Fibroblast of lung (primary cell): ENCODE measurements around the gene LRRC15. TPM values are rescaled to one million over a fixed set of nuclear protein-coding genes. Genes with fewer than 3 reads are reported as not detected.

Experiments used
- DNase-seq, 2 donors: peaks; one replicate each; pipeline versions ENCODE4 v3.0.0 to v3.0.0-alpha.2; 2010; ENCODE audit warnings: low read depth in 2 of 2
- H2AFZ ChIP-seq: 2 replicates; pipeline ENCODE4 v1.5.1; 2012; ENCODE audit warnings: low read length, control low read depth, inconsistent platforms
- H3K27ac ChIP-seq: 2 replicates; pipeline ENCODE4 v1.5.1; 2011; ENCODE audit warnings: low read length, control low read depth; ENCODE audit not compliant: insufficient read depth
- H3K27me3 ChIP-seq: 2 replicates; pipeline ENCODE4 v1.5.1; 2011; ENCODE audit warnings: mild to moderate bottlenecking, low read length; ENCODE audit not compliant: control insufficient read depth, insufficient read depth
- H3K36me3 ChIP-seq: 2 replicates; pipeline ENCODE4 v1.5.1; 2011; ENCODE audit warnings: low read length; ENCODE audit not compliant: control insufficient read depth, insufficient read depth
- H3K4me1 ChIP-seq: 2 replicates; pipeline ENCODE4 v1.5.1; 2011; ENCODE audit warnings: low read length; ENCODE audit not compliant: control insufficient read depth, insufficient read depth; ENCODE audit errors: extremely low read depth
- H3K4me2 ChIP-seq: 2 replicates; pipeline ENCODE4 v1.5.1; 2011; ENCODE audit warnings: low read length, control low read depth; ENCODE audit not compliant: insufficient read depth; ENCODE audit errors: extremely low read depth
- H3K4me3 ChIP-seq, 4 experiments: fragments of 200-600 bp in 1 of 4; sonication (generic) in 1 of 4; replicated peaks in 1 of 4; 2 replicates each; pipeline ENCODE4 v1.5.1; 2011 to 2016; ENCODE audit warnings: low read length in 4 of 4, low read depth in 3 of 4, mild to moderate bottlenecking in 3 of 4, control low read depth in 2 of 4, inconsistent platforms in 1 of 4, mixed read lengths in 1 of 4; ENCODE audit not compliant: insufficient read depth in 1 of 4; ENCODE audit errors: control extremely low read depth in 1 of 4
- H3K79me2 ChIP-seq: 2 replicates; pipeline ENCODE4 v1.5.1; 2012; ENCODE audit warnings: mild to moderate bottlenecking, low read length, inconsistent platforms; ENCODE audit not compliant: control insufficient read depth, insufficient read depth
- H3K9ac ChIP-seq: 2 replicates; pipeline ENCODE4 v1.5.1; 2011; ENCODE audit warnings: mild to moderate bottlenecking, low read length, control low read depth; ENCODE audit not compliant: insufficient read depth
- H3K9me3 ChIP-seq: 2 replicates; pipeline ENCODE4 v1.5.1; 2012; ENCODE audit warnings: low read depth, low read length; ENCODE audit not compliant: control insufficient read depth, insufficient read depth
- H4K20me1 ChIP-seq: 2 replicates; pipeline ENCODE4 v1.5.1; 2011; ENCODE audit warnings: low read length; ENCODE audit not compliant: control insufficient read depth, insufficient read depth; ENCODE audit errors: extremely low read depth
- EZH2 ChIP-seq: IDR thresholded peaks from 2 replicates; pipeline ENCODE4 v1.5.1; 2012; ENCODE audit warnings: low read length, control low read depth, mild to moderate bottlenecking; ENCODE audit errors: missing control alignments
- polyA plus RNA-seq, 2 donors: library from polyadenylated mRNA; depleted of rRNA in 1 of 2; stranded (reverse) in 1 of 2; unstranded in 1 of 2; fragments of >200 nt; gene quantifications; 2 replicates each; pipeline ENCODE4 v1.2.1, GENCODE V29; 2011 to 2012; ENCODE audit warnings: missing spikeins in 1 of 2
- total RNA-seq: library from RNA; depleted of rRNA; stranded (reverse); fragments of >200 nt; gene quantifications from 2 replicates; pipeline ENCODE4 v1.2.1, GENCODE V29; 2014
- TF ChIP-seq, protein P1 (sequence below), 2 donors: IDR thresholded peaks in 1 of 2; conservative IDR thresholded peaks in 1 of 2; 1 replicate in 1 of 2; 2 replicates in 1 of 2; pipeline ENCODE4 v1.5.1; 2011 to 2012; ENCODE audit warnings: low read length in 2 of 2, control low read depth in 1 of 2, inconsistent platforms in 1 of 2, low read depth in 1 of 2, mild to moderate bottlenecking in 1 of 2

LRRC15 gene
- total and polyA plus RNA-seq, 2 donors (not counting 1 experiment from before 2014, with no cell fraction given): 0.58 to 2.3 TPM

DNA sequence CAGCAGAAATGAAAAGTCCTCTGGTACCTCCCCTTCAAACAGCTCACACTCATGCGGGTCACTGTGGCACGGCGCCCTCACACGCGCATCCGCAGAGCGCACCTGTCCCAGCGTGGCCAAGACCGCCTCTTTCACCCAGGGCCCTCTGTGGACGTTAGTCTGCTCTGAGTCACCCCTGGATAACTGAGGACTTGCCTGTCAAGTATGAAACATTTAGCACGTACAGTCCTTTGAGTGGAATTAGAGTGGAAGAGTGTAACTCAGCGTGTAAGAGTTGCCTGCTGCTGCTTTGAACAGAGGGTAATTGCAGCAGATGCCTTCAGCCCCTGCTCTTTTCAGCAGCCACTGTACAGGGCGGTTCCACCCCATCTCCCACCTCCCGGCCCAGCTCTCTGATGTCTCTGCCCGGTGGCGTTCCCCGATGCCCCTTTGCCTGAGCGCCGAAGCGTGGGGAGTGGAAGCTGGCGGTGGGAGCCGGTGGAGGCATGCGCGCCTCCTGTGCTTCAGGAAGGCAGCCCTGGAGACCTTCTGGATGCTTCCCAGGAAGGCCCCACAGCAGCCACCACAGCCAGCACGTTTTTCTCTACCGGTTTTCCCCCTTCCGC is 41.4 kb downstream of the LRRC15 start:
- no peak overlapping the region for H3K9ac ChIP-seq
- H4K20me1 ChIP-seq: no peaks in the 10 kb centered on the region
- H2AFZ ChIP-seq: no peak overlapping the region
- no peak overlapping the region for H3K27ac ChIP-seq
- TF ChIP-seq, protein P1, sequence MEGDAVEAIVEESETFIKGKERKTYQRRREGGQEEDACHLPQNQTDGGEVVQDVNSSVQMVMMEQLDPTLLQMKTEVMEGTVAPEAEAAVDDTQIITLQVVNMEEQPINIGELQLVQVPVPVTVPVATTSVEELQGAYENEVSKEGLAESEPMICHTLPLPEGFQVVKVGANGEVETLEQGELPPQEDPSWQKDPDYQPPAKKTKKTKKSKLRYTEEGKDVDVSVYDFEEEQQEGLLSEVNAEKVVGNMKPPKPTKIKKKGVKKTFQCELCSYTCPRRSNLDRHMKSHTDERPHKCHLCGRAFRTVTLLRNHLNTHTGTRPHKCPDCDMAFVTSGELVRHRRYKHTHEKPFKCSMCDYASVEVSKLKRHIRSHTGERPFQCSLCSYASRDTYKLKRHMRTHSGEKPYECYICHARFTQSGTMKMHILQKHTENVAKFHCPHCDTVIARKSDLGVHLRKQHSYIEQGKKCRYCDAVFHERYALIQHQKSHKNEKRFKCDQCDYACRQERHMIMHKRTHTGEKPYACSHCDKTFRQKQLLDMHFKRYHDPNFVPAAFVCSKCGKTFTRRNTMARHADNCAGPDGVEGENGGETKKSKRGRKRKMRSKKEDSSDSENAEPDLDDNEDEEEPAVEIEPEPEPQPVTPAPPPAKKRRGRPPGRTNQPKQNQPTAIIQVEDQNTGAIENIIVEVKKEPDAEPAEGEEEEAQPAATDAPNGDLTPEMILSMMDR (conservative IDR thresholded peaks at IDR 0.05 in 1 of 2, IDR thresholded peaks at IDR 0.05 in 1 of 2; ENCODE audit: low read depth in 1 of 2, low read length in 2 of 2): no peak
- TF ChIP-seq EZH2: no peak
- DNase-seq: peak; percentile 64 to 85
- H3K27me3 ChIP-seq: no peaks in the 10 kb centered on the region
- no peaks in the 10 kb centered on the region for H3K36me3 ChIP-seq
- no peak overlapping the region for H3K4me2 ChIP-seq
- no peaks in the 10 kb centered on the region for H3K9me3 ChIP-seq
- no peak overlapping the region for H3K4me3 ChIP-seq
- peaks cover 15% of the 10 kb centered on the region for H3K4me1 ChIP-seq
- H3K79me2 ChIP-seq: no peaks in the 10 kb centered on the region

- H3K9me3 ChIP-seq: no peaks in the 10 kb centered on the region
- no peak overlapping the region for H2AFZ ChIP-seq
- no peaks in the 10 kb centered on the region for H4K20me1 ChIP-seq
- no peaks in the 10 kb centered on the region for H3K27me3 ChIP-seq
- no peak overlapping the region for H3K9ac ChIP-seq
- no peak overlapping the region for H3K4me2 ChIP-seq
- DNase-seq: peak; percentile 57 to 63
- H3K79me2 ChIP-seq: no peaks in the 10 kb centered on the region
- TF ChIP-seq, protein P1 (conservative IDR thresholded peaks at IDR 0.05 in 1 of 2, IDR thresholded peaks at IDR 0.05 in 1 of 2; ENCODE audit: low read depth in 1 of 2, low read length in 2 of 2): no peak
- TF ChIP-seq EZH2: no peak
- H3K4me3 ChIP-seq: no peak overlapping the region
- no peak overlapping the region for H3K27ac ChIP-seq
- no peaks in the 10 kb centered on the region for H3K36me3 ChIP-seq
- H3K4me1 ChIP-seq: peaks cover 13% of the 10 kb centered on the region
Measured at GRCh38 chr3:194327218-194328052, 42.1 kb downstream of the LRRC15 start.

DNA sequence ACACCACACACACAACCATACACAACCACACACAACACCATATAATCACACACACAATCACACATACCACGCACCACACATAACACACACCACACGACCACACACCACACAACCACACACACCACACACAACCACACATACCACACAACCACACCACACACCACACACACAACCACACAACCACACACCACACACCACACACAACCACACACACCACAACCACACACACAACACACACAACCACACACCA is 42.6 kb downstream of the LRRC15 start:
- Histone ChIP-seq H3K79me2 (no peaks in the 10 kb centered on the region), H3K4me3 (no peak overlapping the region), H4K20me1 (no peaks in the 10 kb centered on the region), H3K4me2 (no peak overlapping the region), H2AFZ (no peak overlapping the region), H3K4me1 (peaks cover 13% of the 10 kb centered on the region), H3K27ac (no peak overlapping the region), H3K27me3 (no peaks in the 10 kb centered on the region), H3K9ac (no peak overlapping the region), H3K9me3 (no peaks in the 10 kb centered on the region), H3K36me3 (no peaks in the 10 kb centered on the region)
- TF ChIP-seq EZH2: no peak
- TF ChIP-seq, protein P1 (conservative IDR thresholded peaks at IDR 0.05 in 1 of 2, IDR thresholded peaks at IDR 0.05 in 1 of 2; ENCODE audit: low read depth in 1 of 2, low read length in 2 of 2): no peak
- peak in 1 of 2 donors; percentile 58 for DNase-seq
